Suprapubic skin (tissue), 4 donors: ENCODE results near the gene PARM1. TPM values are rescaled to one million over a fixed set of nuclear protein-coding genes. Genes with fewer than 3 reads are reported as not detected.

ENCODE experiments used
- DNase-seq, 2 donors: peaks; one replicate each; pipeline ENCODE4 v3.0.0-alpha.2; 2019; ENCODE audit warnings: low spot score in 2 of 2
- H3K27ac ChIP-seq: fragments of 200-600 bp; sonication (generic); one replicate; pipeline ENCODE4 v1.5.1; 2019
- H3K27me3 ChIP-seq: fragments of 200-600 bp; sonication (generic); one replicate; pipeline ENCODE4 v1.5.1; 2019
- H3K36me3 ChIP-seq: fragments of 200-600 bp; sonication (generic); one replicate; pipeline ENCODE4 v1.5.1; 2019
- H3K4me1 ChIP-seq: fragments of 200-600 bp; sonication (generic); one replicate; pipeline ENCODE4 v1.5.1; 2019
- H3K4me3 ChIP-seq: fragments of 200-600 bp; sonication (generic); one replicate; pipeline ENCODE4 v1.5.1; 2019; ENCODE audit warnings: mild to moderate bottlenecking
- H3K9me3 ChIP-seq: fragments of 200-600 bp; sonication (generic); one replicate; pipeline ENCODE4 v1.5.1; 2019
- CTCF ChIP-seq, 2 donors: fragments of 200-600 bp in 1 of 2; fragments of 450-650 bp in 1 of 2; sonication (generic) in 1 of 2; IDR thresholded peaks; one replicate each; pipeline ENCODE4 v1.5.1; 2016 to 2019; ENCODE audit warnings: antibody characterized with exemption in 2 of 2, mild to moderate bottlenecking in 1 of 2, moderate library complexity in 1 of 2
- EP300 ChIP-seq: sonication (generic); formaldehyde crosslinking; IDR thresholded peaks from one replicate; pipeline ENCODE4 v1.6.1; 2017; ENCODE audit warnings: antibody characterized with exemption
- POLR2A ChIP-seq, 2 donors: fragments of 450-650 bp; IDR thresholded peaks; one replicate each; pipeline ENCODE4 v1.6.1; 2017; ENCODE audit warnings: antibody characterized with exemption in 2 of 2, mild to moderate bottlenecking in 2 of 2, moderate library complexity in 2 of 2
- POLR2AphosphoS5 ChIP-seq, 3 donors: sonication (generic); formaldehyde crosslinking; IDR thresholded peaks; one replicate each; pipeline ENCODE4 v1.6.1; 2017; ENCODE audit warnings: antibody characterized with exemption in 3 of 3
- WGBS: methylation state at CpG from one replicate; pipeline ENCODE4 v1.1.5; 2018; 5-methylcytosine and 5-hydroxymethylcytosine counted together
- total RNA-seq, 4 donors: library from RNA; depleted of rRNA; stranded (reverse); fragments of >200 nt; gene quantifications; one replicate each; pipeline ENCODE4 v1.1.0, GENCODE V29; 2016

Gene PARM1
- total RNA-seq, 4 donors from 2014 or later: 13.2 to 27.4 (median 19.1) TPM

DNA sequence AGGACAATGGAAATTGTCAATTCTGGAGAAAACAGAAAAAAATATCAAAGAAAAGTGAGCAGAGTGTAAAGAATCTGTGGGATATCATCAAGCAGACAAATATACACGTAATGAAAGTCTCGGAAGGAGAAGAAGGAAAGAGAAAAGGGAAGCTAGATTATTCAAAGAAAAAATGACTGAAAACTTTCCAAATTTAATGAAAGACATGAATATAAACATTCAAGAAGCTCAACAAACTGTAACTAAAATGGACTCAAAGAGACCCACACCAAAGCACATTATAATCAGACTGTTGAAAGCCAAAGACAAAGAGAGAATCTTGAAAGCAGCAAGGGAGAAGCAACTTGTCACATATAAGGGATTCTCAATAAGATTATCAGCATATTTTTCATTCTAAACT lies 28.3 kb downstream of the PARM1 start:
- TF ChIP-seq POLR2A (IDR thresholded peaks at IDR 0.05) (no peak), EP300 (no peak), CTCF (IDR thresholded peaks at IDR 0.05) (no peak), POLR2AphosphoS5 (IDR thresholded peaks at IDR 0.05) (no peak)
- 88% methylated on average over 2 of the region's 2 CpGs for WGBS
- H3K4me1 ChIP-seq: no peaks in the 10 kb centered on the region
- no peak for DNase-seq
- H3K27ac ChIP-seq: no peak overlapping the region
- H3K9me3 ChIP-seq: no peaks in the 10 kb centered on the region
- H3K27me3 ChIP-seq: no peaks in the 10 kb centered on the region
- H3K4me3 ChIP-seq: no peak overlapping the region
- no peaks in the 10 kb centered on the region for H3K36me3 ChIP-seq

DNA sequence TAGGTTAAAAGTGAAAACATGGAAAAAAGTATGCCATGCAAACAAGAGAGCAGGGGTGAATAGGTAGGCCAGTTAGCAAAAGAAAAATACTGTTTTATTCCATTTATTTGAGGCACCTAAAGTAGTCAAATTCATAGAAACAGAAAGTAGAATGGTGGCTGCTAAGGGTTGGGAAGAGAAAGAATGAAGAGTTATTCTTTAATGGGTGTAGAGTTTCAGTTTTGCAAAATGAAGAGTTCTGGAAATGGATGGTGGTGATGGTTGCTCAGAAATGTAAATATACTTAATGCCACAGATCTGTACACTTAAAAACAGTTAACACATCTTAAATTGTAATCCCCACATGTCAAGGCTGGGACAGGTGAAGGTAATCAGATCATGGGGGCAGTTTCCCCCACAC lies 29.7 kb downstream of the PARM1 start:
- Histone ChIP-seq H3K27ac (no peak overlapping the region), H3K27me3 (no peaks in the 10 kb centered on the region), H3K4me1 (peaks cover 8% of the 10 kb centered on the region), H3K9me3 (no peaks in the 10 kb centered on the region), H3K4me3 (no peak overlapping the region), H3K36me3 (no peaks in the 10 kb centered on the region)
- no peak for DNase-seq
- TF ChIP-seq POLR2A (IDR thresholded peaks at IDR 0.05): no peak
- no peak for TF ChIP-seq CTCF (IDR thresholded peaks at IDR 0.05)
- TF ChIP-seq EP300: no peak
- no peak for TF ChIP-seq POLR2AphosphoS5 (IDR thresholded peaks at IDR 0.05)

DNA sequence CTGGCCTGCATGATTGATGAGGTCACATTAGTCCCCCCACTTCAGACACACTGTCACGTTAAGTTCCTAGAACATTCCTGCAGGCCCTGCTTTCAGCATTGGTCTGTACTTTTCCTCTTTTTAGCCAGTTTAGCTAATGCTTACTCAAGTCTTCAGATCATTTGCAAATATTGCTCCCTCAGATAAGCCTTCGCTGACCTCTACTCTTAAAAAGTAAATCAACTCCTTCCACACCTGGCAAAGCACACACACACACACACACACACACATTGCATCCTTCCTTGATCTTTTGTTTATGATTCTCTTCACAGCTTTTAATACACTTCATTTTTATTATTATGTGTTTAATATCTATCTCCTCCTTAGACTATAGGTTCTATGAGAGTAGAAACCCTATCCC lies 31.4 kb downstream of the PARM1 start:
- H3K9me3 ChIP-seq: no peaks in the 10 kb centered on the region
- H3K4me1 ChIP-seq: peaks cover 12% of the 10 kb centered on the region
- WGBS: 80% methylated on average over 2 of the region's 2 CpGs
- no peak overlapping the region for H3K4me3 ChIP-seq
- H3K27me3 ChIP-seq: no peaks in the 10 kb centered on the region
- DNase-seq: no peak
- H3K27ac ChIP-seq: no peak overlapping the region
- no peaks in the 10 kb centered on the region for H3K36me3 ChIP-seq
- TF ChIP-seq POLR2AphosphoS5 (IDR thresholded peaks at IDR 0.05) (no peak), EP300 (no peak), POLR2A (IDR thresholded peaks at IDR 0.05) (no peak), CTCF (IDR thresholded peaks at IDR 0.05) (no peak)

GRCh38 chr4:74967324-74967723 lies 34.4 kb downstream of the PARM1 start:
- Histone ChIP-seq H3K4me1 (peaks cover 16% of the 10 kb centered on the region), H3K4me3 (no peak overlapping the region), H3K36me3 (no peaks in the 10 kb centered on the region), H3K27me3 (no peaks in the 10 kb centered on the region), H3K27ac (no peak overlapping the region), H3K9me3 (no peaks in the 10 kb centered on the region)
- DNase-seq: no peak
- WGBS: 37% methylated on average over 3 of the region's 3 CpGs
- TF ChIP-seq POLR2A (IDR thresholded peaks at IDR 0.05) (no peak), EP300 (no peak), POLR2AphosphoS5 (IDR thresholded peaks at IDR 0.05) (no peak), CTCF (IDR thresholded peaks at IDR 0.05) (no peak)

DNA sequence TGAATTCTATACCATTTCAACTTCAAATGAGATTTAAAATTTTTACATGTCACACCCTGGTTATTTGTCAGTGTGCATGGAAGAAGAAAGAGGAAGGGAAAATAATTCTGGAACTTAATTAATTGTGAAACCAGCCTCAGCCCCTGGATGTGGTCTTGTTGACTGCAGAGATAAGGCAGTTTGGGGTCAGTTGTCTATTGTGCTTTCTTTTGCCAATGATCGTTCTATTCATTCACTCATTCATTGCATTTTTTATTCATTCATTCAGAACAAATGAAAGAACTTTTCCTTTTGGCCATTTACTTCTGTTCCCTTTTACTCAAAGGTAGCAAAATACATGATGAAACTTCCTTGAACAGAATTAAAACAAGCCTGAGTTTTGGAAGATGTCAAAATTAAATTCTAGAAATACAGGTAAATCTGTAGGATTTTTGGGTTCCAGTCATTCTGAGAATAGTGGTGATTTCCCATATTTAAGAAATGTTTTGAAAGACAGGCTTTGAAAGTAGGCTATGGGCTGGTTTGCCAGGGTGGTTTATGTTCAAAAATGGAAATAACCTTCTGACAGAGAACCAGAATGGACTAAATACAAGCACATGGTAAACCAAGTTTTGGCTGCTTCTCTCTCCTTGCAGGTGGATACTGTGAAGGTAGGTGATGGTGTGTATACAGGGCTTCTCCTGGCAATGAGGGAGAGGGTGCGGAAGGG lies 35.7 kb downstream of the PARM1 start:
- WGBS: 86% methylated on average over 2 of the region's 2 CpGs
- no peak overlapping the region for H3K27ac ChIP-seq
- TF ChIP-seq EP300: no peak

More for the DNA sequence above, 35.7 kb downstream of the PARM1 start:
- DNase-seq: no peak
- Histone ChIP-seq H3K4me1 (peaks cover 16% of the 10 kb centered on the region), H3K9me3 (no peaks in the 10 kb centered on the region), H3K27me3 (no peaks in the 10 kb centered on the region), H3K36me3 (no peaks in the 10 kb centered on the region), H3K4me3 (no peak overlapping the region)
